Activated T-cell treated with anti-CD3 and anti-CD28 coated beads for 48 hours (primary cell): ENCODE results near the gene ZNF626.
"Not testable (repeated sequence)": the region's sequence is repeated elsewhere in the genome, so short reads cannot be mapped to it uniquely, and the experiment has no call there.

Experiments used
- DNase-seq: peaks from one replicate; pipeline ENCODE4 v3.0.0-alpha.2; 2020; ENCODE audit warnings: low read depth

The ZNF626 gene

GRCh38 chr19:20661150-20661819 is at the start of gene ZNF626:
TSS of gene ZNF626 (minus strand) at chr19:20661571. CDS start at chr19:20661446, 125 bp downstream.
- peak; percentile 82 for DNase-seq

GRCh38 chr19:20669263-20669662 is 7.9 kb upstream of the ZNF626 start:
- no peak for DNase-seq

- no peak for DNase-seq
Measured at GRCh38 chr19:20667281-20667680, 5.9 kb upstream of the ZNF626 start.

GRCh38 chr19:20664901-20665781 is 3.8 kb upstream of the ZNF626 start:
- DNase-seq: no peak

GRCh38 chr19:20664475-20664874 is 3.1 kb upstream of the ZNF626 start:
- not testable (repeated sequence) for DNase-seq

DNA sequence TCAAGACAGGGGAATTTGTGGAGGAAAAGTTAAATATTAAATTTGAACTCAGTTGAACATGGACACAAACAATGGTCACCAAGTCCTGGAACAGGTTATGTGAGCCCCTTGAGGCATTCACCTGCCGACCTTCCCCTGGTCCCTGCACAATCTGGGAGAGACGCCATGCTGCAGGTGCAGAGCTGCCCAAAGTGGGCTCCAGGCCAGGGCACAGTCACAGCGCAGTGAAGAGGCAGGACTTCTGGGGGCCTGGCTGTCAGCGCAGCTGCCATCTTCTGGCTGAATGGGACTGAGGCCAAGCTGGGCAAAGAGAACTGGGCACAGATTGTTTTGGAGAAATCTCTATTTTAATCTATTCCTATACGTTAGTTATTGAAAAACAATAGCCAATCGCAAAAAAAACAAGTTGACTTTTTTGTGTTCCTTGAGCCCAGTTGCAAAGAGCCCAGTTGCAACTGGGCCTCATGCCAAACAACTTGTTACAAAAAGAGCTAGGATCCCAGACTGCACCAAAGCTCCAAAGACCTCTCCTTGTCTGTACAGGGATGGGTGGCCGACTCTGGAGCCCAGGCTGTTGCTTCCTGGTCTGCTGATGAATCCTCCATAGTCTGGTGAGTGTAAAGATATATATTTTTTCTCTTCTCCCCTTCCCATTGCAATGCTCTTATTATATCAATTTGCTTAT is 1.2 kb upstream of the ZNF626 start:
- no peak for DNase-seq

DNA sequence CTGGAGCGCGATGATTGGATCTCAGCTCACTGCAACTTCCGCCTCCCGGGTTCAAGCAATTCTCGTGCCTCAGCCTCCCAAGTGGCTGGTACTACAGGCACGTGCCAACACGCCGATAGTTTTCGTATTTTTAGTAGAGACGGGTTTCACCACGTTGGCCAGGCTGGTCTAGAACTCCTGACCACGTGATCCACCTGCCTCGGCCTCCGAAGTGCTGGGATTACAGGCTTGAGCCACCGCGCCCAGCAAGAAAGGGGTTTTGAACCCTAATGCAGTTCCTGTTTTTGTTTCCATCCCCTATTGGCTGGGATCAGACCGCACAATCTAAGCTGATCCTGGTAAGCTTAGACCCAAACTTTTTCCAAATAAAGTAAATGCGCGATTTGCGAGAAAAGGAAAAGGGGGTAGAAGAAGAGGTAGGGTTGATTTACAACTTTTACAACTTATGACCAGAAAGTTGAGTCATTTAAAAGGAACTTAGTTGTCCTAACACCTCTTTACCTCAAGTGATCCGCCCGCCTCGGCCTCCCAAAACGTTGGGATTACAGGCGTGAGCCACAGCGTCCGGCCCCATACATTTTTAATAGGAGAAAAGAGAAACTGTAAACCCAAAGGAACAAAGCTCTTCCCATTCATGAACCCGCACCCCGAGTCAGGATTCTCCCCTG is 764 bp downstream of the ZNF626 start:
- no peak for DNase-seq

GRCh38 chr19:20640545-20640944 is 20.8 kb downstream of the ZNF626 start:
- no peak for DNase-seq

- DNase-seq: no peak
Measured at GRCh38 chr19:20640023-20640422, 21.3 kb downstream of the ZNF626 start.

DNA sequence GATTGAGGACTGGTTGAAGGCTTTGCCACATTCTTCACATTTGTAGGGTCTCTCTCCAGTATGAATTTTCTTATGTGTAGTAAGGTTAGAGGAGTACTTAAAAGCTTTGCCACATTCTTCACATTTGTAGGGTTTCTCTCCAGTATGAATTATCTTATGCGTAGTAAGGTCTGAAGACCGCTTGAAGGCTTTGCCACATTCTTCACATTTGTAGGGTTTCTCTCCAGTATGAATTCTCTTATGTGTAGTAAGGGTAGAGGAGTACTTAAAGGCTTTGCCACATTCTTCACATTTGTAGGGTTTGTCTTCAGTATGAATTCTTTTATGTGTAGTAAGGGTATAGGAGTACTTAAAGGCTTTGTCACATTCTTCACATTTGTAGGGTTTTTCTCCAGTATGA is 36.8 kb downstream of the ZNF626 start:
- not testable (repeated sequence) for DNase-seq

DNA sequence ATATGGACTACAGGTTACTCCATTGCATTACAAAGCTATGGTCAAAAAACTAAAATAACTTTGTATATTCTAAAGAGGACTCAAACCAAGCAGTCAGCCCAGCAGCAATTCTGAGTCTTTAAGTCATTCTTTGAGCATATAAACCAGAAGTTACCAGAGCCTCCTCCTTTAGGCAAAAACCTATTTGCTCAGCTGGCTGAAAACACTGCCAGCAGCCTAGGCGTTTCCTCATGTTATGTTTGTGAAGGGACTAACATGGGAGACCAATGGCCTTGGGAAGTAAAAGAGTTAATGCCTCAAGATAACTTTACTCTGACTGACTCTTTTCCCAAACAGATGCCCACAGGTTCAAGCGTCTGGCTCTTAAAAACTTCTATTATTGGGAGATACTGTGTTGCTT is 45.3 kb downstream of the ZNF626 start:
- no peak for DNase-seq

DNA sequence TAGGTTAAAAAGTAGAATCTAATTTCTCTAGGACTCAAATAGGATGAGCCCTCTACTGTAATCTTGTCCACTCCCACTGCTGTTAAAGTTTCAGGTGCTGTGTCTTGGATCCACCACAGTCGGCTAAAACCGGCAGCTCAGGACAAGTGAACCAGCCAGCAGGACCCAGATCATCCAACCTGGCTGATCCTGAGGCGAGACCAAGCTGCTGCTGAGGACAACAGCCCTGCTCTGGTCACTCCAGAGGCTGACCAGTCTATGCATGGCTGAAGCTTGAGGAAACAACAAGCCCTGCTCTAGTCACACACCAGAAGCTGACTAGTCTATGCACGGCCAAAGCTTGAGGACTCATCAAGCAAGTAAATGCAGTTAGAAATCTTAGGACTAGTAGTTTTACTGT is 46.4 kb downstream of the ZNF626 start:
- not testable (repeated sequence) for DNase-seq

GRCh38 chr19:20612711-20613316 is 48.6 kb downstream of the ZNF626 start:
- DNase-seq: no peak

GRCh38 chr19:20611866-20612265 is 49.5 kb downstream of the ZNF626 start:
- DNase-seq: no peak

DNA sequence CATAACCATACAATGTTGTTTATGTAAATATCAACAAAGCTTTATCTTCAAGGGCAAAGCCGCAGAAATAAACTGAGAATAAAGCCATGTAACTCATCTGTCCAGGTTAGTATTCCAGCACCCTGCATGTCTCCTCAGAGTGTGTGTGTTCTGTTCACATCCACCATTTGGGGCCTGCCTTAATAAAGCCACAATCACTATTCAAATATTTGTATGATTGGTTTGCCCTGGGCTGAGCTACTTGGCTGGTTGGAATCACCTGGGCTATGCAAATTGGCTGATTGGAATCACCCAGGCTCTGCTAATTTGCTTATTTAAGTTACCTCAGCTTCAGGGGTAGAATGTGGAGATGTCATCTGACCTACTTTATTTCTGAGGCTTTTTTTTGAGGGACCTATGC is 53.4 kb downstream of the ZNF626 start:
- no peak for DNase-seq
